Measurements from ENCODE around the gene CCDC187.

DNA sequence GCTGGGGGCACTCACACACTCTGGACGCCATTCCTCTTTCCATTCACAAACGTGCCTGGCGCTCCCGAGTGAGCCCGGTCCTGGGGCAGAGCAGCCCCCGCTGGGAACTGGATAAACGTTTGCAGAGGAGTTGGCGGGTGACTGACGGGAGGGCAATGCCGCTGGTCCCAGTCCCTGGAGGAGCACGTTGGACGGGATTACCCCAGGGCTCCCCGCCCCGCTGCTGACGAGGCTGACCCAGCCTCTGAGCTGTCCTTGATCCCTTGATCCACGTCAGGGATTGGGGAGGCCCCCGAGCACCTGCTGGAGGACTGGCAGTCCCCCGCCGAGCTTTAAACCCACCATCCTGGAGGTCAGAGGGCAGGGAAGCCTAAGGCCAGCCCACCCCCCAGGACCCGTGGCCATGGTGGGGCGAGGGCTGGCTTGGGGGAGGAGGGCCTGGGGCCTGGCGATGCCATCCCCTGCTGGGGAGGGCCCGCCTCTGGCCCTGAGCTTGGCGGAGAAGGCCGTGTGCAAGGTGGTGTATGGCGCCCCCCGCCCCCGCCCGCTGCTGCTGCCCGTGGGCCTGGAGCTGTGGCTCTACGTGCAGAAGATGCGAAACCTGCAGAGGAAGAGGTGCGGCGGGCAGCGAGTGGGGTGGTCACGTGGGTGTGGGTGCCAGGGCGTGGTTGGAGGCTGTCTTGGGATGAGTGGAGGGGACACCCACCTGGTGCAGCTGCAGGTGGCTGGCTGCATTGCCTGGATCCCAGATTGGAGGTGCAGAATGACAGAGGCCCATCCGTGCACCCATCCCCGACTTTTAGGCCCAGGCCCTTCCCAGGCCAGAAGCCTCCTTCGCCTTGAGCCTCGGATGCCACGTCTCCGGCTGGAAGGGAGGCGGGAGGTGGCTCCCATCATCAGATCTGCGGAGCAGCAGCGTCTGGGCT, 27.9 kb upstream of the CCDC187 start:
- TF ChIP-seq, protein P1, sequence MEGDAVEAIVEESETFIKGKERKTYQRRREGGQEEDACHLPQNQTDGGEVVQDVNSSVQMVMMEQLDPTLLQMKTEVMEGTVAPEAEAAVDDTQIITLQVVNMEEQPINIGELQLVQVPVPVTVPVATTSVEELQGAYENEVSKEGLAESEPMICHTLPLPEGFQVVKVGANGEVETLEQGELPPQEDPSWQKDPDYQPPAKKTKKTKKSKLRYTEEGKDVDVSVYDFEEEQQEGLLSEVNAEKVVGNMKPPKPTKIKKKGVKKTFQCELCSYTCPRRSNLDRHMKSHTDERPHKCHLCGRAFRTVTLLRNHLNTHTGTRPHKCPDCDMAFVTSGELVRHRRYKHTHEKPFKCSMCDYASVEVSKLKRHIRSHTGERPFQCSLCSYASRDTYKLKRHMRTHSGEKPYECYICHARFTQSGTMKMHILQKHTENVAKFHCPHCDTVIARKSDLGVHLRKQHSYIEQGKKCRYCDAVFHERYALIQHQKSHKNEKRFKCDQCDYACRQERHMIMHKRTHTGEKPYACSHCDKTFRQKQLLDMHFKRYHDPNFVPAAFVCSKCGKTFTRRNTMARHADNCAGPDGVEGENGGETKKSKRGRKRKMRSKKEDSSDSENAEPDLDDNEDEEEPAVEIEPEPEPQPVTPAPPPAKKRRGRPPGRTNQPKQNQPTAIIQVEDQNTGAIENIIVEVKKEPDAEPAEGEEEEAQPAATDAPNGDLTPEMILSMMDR (IDR thresholded peaks at IDR 0.05 in 8 of 11, conservative IDR thresholded peaks at IDR 0.05 in 3 of 11), result no peak
- no peak for TF ChIP-seq POLR2A (IDR thresholded peaks at IDR 0.05)

Data from spleen (tissue), 7 donors.